Stimulated activated CD4-positive, alpha-beta T cell treated with anti-CD3 and anti-CD28 coated beads, Interleukin-4, amount 100 ng/mL, for 48 hours (primary cell): Measurements from ENCODE around the gene FBXL3.
A peak's percentile ranks its signal among the peaks of the same experiment; 100 is the strongest.

Experiments
- DNase-seq, 2 donors: peaks; one replicate each; pipeline ENCODE4 v3.0.0-alpha.2; 2020; ENCODE audit warnings: low read depth in 2 of 2

The FBXL3 gene

GRCh38 chr13:77026861-77027621 lies at the start of gene FBXL3:
TSS of gene FBXL3 (minus strand) at chr13:77027159. CDS start at chr13:77021860, 5,299 bp downstream.
- DNase-seq: peak; percentile 64 to 76

- no peak for DNase-seq
These were observed 40.6 kb upstream of the FBXL3 start for GRCh38 chr13:77067519-77067918.

GRCh38 chr13:77065461-77066147 lies 38.6 kb upstream of the FBXL3 start:
- DNase-seq: no peak

- no peak for DNase-seq
These were observed 35.1 kb upstream of the FBXL3 start for GRCh38 chr13:77062097-77062496.

- DNase-seq: no peak
These were observed 34.4 kb upstream of the FBXL3 start for GRCh38 chr13:77061362-77061761.

GRCh38 chr13:77056886-77057285 lies 29.9 kb upstream of the FBXL3 start:
- DNase-seq: no peak

- DNase-seq: no peak
These were observed 29.4 kb upstream of the FBXL3 start for GRCh38 chr13:77056382-77056781.

- DNase-seq: no peak
These were observed 28.2 kb upstream of the FBXL3 start for GRCh38 chr13:77055158-77055557.

- no peak for DNase-seq
These were observed 26.2 kb upstream of the FBXL3 start for GRCh38 chr13:77053192-77053591.

- no peak for DNase-seq
These were observed 21.7 kb upstream of the FBXL3 start for GRCh38 chr13:77048681-77049080.

- no peak for DNase-seq
These were observed 20.8 kb upstream of the FBXL3 start for GRCh38 chr13:77047649-77048343.

GRCh38 chr13:77042566-77043177 lies 15.7 kb upstream of the FBXL3 start:
- DNase-seq: no peak

- DNase-seq: no peak
These were observed 13.9 kb upstream of the FBXL3 start for GRCh38 chr13:77040835-77041234.

GRCh38 chr13:77040076-77040475 lies 13.1 kb upstream of the FBXL3 start:
- DNase-seq: no peak

- DNase-seq: no peak
These were observed 12.0 kb upstream of the FBXL3 start for GRCh38 chr13:77038907-77039480.

GRCh38 chr13:77036279-77036678 lies 9.3 kb upstream of the FBXL3 start:
- DNase-seq: no peak

- DNase-seq: no peak
These were observed 7.9 kb upstream of the FBXL3 start for GRCh38 chr13:77034881-77035280.

- DNase-seq: no peak
These were observed 6.9 kb upstream of the FBXL3 start for GRCh38 chr13:77033717-77034302.

GRCh38 chr13:77031656-77032243 lies 4.8 kb upstream of the FBXL3 start:
- DNase-seq: no peak

- DNase-seq: no peak
These were observed 2.5 kb upstream of the FBXL3 start for GRCh38 chr13:77029436-77029835.

- DNase-seq: no peak
These were observed 1.2 kb upstream of the FBXL3 start for GRCh38 chr13:77028202-77028601.
